HepG2 (cell line): ENCODE measurements around the gene FAAP100. TPM values are rescaled to one million over a fixed set of nuclear protein-coding genes. Genes with fewer than 3 reads are reported as not detected.

Experiments used
- AGO2 ChIP-seq: fragments of 200-400 bp; formaldehyde crosslinking; optimal IDR thresholded peaks from 2 replicates; pipeline ENCODE3; 2017; ENCODE audit warnings: mild to moderate bottlenecking, low read depth, low read length, moderate library complexity
- CHD2 ChIP-seq: IDR thresholded peaks from 2 replicates; pipeline ENCODE4 v1.6.1; 2011; ENCODE audit warnings: low read depth, low read length, improper control_type of control experiment
- GLI4 ChIP-seq: sonication (generic); formaldehyde crosslinking; IDR thresholded peaks from 2 replicates; pipeline ENCODE4 v1.5.1; 2020; ENCODE audit warnings: missing genetic modification reagents, mild to moderate bottlenecking, moderate library complexity, borderline replicate concordance
- IRF1 ChIP-seq: sonication (generic); formaldehyde crosslinking; IDR thresholded peaks from 2 replicates; pipeline ENCODE4 v1.4.0; 2020; ENCODE audit warnings: low read depth, mild to moderate bottlenecking, missing genetic modification reagents
- KIAA2018 ChIP-seq: sonication (generic); formaldehyde crosslinking; IDR thresholded peaks from 2 replicates; pipeline ENCODE4 v1.5.0; 2020; ENCODE audit warnings: mild to moderate bottlenecking, missing genetic modification reagents, borderline replicate concordance
- MXD1 ChIP-seq: sonication (generic); formaldehyde crosslinking; IDR thresholded peaks from 2 replicates; pipeline ENCODE4 v1.4.0; 2020; ENCODE audit warnings: mild to moderate bottlenecking, missing genetic modification reagents
- NR2F2 ChIP-seq: IDR thresholded peaks from 2 replicates; pipeline ENCODE4 v1.6.1; 2012; ENCODE audit warnings: low read depth, inconsistent platforms, borderline replicate concordance
- SAP130 ChIP-seq: IDR thresholded peaks from 2 replicates; pipeline ENCODE4 v1.6.1; 2016; ENCODE audit warnings: low read depth
- TEAD3 ChIP-seq: optimal IDR thresholded peaks from 2 replicates; pipeline ENCODE3; 2016; ENCODE audit warnings: borderline replicate concordance
- TIGD3 ChIP-seq: sonication (generic); formaldehyde crosslinking; IDR thresholded peaks from 2 replicates; pipeline ENCODE4 v1.5.1; 2020; ENCODE audit warnings: mild to moderate bottlenecking, missing genetic modification reagents, borderline replicate concordance
- ZNF710 ChIP-seq: sonication (generic); formaldehyde crosslinking; IDR thresholded peaks from 2 replicates; pipeline ENCODE4 v1.5.0; 2020; ENCODE audit warnings: mild to moderate bottlenecking, missing genetic modification reagents, borderline replicate concordance
- ZNF781 ChIP-seq: sonication (generic); formaldehyde crosslinking; IDR thresholded peaks from 2 replicates; pipeline ENCODE4 v1.5.1; 2020; ENCODE audit warnings: borderline replicate concordance, mild to moderate bottlenecking, missing genetic modification reagents; ENCODE audit errors: not compliant biosample characterization
- ZNF784 ChIP-seq: sonication (generic); formaldehyde crosslinking; IDR thresholded peaks from 2 replicates; pipeline ENCODE4 v1.5.1; 2020; ENCODE audit warnings: missing genetic modification reagents, mild to moderate bottlenecking, borderline replicate concordance
- polyA plus RNA-seq, 8 experiments: library from polyadenylated mRNA; depleted of rRNA in 3 of 8; stranded (reverse) in 7 of 8; unstranded in 1 of 8; fragments of >200 nt; fragmentation: Illumina TruSeq in 4 of 8; extraction: Trizol in 4 of 8; gene quantifications; 2 replicates each; pipeline versions ENCODE4 v1.2.1 to v1.2.3, GENCODE V29; 2011 to 2016; ENCODE audit warnings: low read depth in 4 of 8, missing spikeins in 1 of 8, mixed read lengths in 1 of 8; ENCODE audit not compliant: insufficient read depth in 1 of 8
- total RNA-seq, 5 experiments: library from RNA; depleted of rRNA; stranded (reverse); fragments of >200 nt; fragmentation: Illumina TruSeq; extraction: Trizol; gene quantifications; 2 replicates each; pipeline ENCODE4 v1.2.3, GENCODE V29; 2016; ENCODE audit warnings: low read depth in 1 of 5

FAAP100 gene
- total and polyA plus RNA-seq, 2 of the 13 experiments (the other 11 are each of a cell fraction or from before 2014, with no cell fraction given): 7.6 to 20.8 TPM

- no peak for TF ChIP-seq KIAA2018 (CRISPR knock-in tag)
- peak; percentile 63; the same call in 1 of the 2 replicates for TF ChIP-seq MXD1
- TF ChIP-seq SAP130: peak; percentile 52; the same call in 1 of the 2 replicates
- 0 out of 2 replicates have a peak, but pooled peaks have one; percentile 23 for TF ChIP-seq TIGD3 (CRISPR knock-in tag)
- peak; percentile 24; the same call in 1 of the 2 replicates for TF ChIP-seq NR2F2
- TF ChIP-seq ZNF781 (CRISPR knock-in tag): peak; percentile 71
- peak; percentile 93; the same call in 1 of the 2 replicates for TF ChIP-seq ZNF784 (CRISPR knock-in tag)
- TF ChIP-seq AGO2: peak; percentile 45
- TF ChIP-seq GLI4 (CRISPR knock-in tag): peak; percentile 54; the same call in 1 of the 2 replicates
- 0 out of 2 replicates have a peak, but pooled peaks have one; percentile 36 for TF ChIP-seq CHD2
- TF ChIP-seq TEAD3 (CRISPR knock-in tag): peak; percentile 6
- peak; percentile 32; the same call in 1 of the 2 replicates for TF ChIP-seq ZNF710 (CRISPR knock-in tag)
- no peak for TF ChIP-seq IRF1 (CRISPR knock-in tag)
These were observed 502 bp downstream of the FAAP100 start (continued) for GRCh38 chr17:81551458-81552243.
